Measurements from ENCODE around the gene HADHB.
A peak's percentile ranks its signal among the peaks of the same experiment; 100 is the strongest.

The HADHB gene

GRCh38 chr2:26244309-26245230, at the start of gene HADHB, which contains the start of gene HADHA:
Gene HADHB, plus strand, starts transcription at chr2:26244939. Its CDS starts 9,316 bp downstream, at chr2:26254255.
Gene HADHA, minus strand, starts transcription at chr2:26244632. Its CDS starts 36 bp downstream, at chr2:26244596.
- peak; percentile 83 for DNase-seq (ENCODE audit: low spot score)

- no peak for DNase-seq (ENCODE audit: low spot score)
These were observed 49.4 kb upstream of the HADHB start for GRCh38 chr2:26195040-26195984.

GRCh38 chr2:26196683-26197418, 47.9 kb upstream of the HADHB start:
- no peak for DNase-seq (ENCODE audit: low spot score)

GRCh38 chr2:26197516-26197915, 47.2 kb upstream of the HADHB start:
- DNase-seq (ENCODE audit: low spot score): no peak

- no peak for DNase-seq (ENCODE audit: low spot score)
These were observed 41.7 kb upstream of the HADHB start for GRCh38 chr2:26202981-26203490.

- no peak for DNase-seq (ENCODE audit: low spot score)
These were observed 40.8 kb upstream of the HADHB start for GRCh38 chr2:26203906-26204305.

- no peak for DNase-seq (ENCODE audit: low spot score)
These were observed 32.7 kb upstream of the HADHB start for GRCh38 chr2:26212011-26212410.

- DNase-seq (ENCODE audit: low spot score): no peak
These were observed 30.0 kb upstream of the HADHB start for GRCh38 chr2:26214759-26215158.

- DNase-seq (ENCODE audit: low spot score): no peak
These were observed 28.9 kb upstream of the HADHB start for GRCh38 chr2:26215833-26216232.

- DNase-seq (ENCODE audit: low spot score): no peak
These were observed 28.2 kb upstream of the HADHB start for GRCh38 chr2:26216587-26216986.

- DNase-seq (ENCODE audit: low spot score): no peak
These were observed 27.0 kb upstream of the HADHB start for GRCh38 chr2:26217720-26218119.

GRCh38 chr2:26223018-26223417, 21.7 kb upstream of the HADHB start:
- DNase-seq (ENCODE audit: low spot score): no peak

GRCh38 chr2:26224095-26224494, 20.6 kb upstream of the HADHB start:
- no peak for DNase-seq (ENCODE audit: low spot score)

GRCh38 chr2:26229595-26229994, 15.1 kb upstream of the HADHB start:
- peak; percentile 35 for DNase-seq (ENCODE audit: low spot score)

GRCh38 chr2:26230806-26231205, 13.9 kb upstream of the HADHB start:
- no peak for DNase-seq (ENCODE audit: low spot score)

- no peak for DNase-seq (ENCODE audit: low spot score)
These were observed 9.7 kb upstream of the HADHB start for GRCh38 chr2:26235089-26235488.

- DNase-seq (ENCODE audit: low spot score): no peak
These were observed 6.9 kb upstream of the HADHB start for GRCh38 chr2:26237868-26238267.

- DNase-seq (ENCODE audit: low spot score): no peak
These were observed 6.3 kb upstream of the HADHB start for GRCh38 chr2:26238311-26238958.

- DNase-seq (ENCODE audit: low spot score): no peak
These were observed 2.8 kb upstream of the HADHB start for GRCh38 chr2:26241928-26242436.

GRCh38 chr2:26243470-26244308, 1.1 kb upstream of the HADHB start:
- DNase-seq (ENCODE audit: low spot score): peak; percentile 28

Measured in kidney capillary endothelial cell (primary cell).